HCT116 (cell line): ENCODE results near the gene YWHAG.

Source experiments
- EZH2 ChIP-seq: fragments of 200-600 bp; sonication (generic); IDR thresholded peaks from 2 replicates; pipeline ENCODE4 v1.6.1; 2017; ENCODE audit warnings: antibody characterized with exemption, mixed run types
- ZNF274 ChIP-seq: fragments of 200-500 bp; sonication (Bioruptor generic); IDR thresholded peaks from 2 replicates; pipeline ENCODE4 v1.6.1; 2014; ENCODE audit warnings: mild to moderate bottlenecking, low read depth, low read length, inconsistent platforms
- TF ChIP-seq, protein P1 (sequence below), 3 experiments: fragments of 200-600 bp in 1 of 3; sonication (generic) in 1 of 3; IDR thresholded peaks in 2 of 3; conservative IDR thresholded peaks in 1 of 3; 2 replicates each; pipeline ENCODE4 v1.5.1; 2012 to 2017; ENCODE audit warnings: low read depth in 2 of 3, low read length in 2 of 3, antibody characterized with exemption in 1 of 3, borderline replicate concordance in 1 of 3, control low read depth in 1 of 3, mild to moderate bottlenecking in 1 of 3, mixed read lengths in 1 of 3, mixed run types in 1 of 3, moderate library complexity in 1 of 3; ENCODE audit not compliant: insufficient read depth in 1 of 3
- TF ChIP-seq, protein P2 (sequence below): IDR thresholded peaks from 2 replicates; pipeline ENCODE4 v1.6.1; 2012; ENCODE audit warnings: low read depth
- TF ChIP-seq, protein P3 (sequence below): IDR thresholded peaks from 2 replicates; pipeline ENCODE4 v1.6.1; 2012

DNA sequence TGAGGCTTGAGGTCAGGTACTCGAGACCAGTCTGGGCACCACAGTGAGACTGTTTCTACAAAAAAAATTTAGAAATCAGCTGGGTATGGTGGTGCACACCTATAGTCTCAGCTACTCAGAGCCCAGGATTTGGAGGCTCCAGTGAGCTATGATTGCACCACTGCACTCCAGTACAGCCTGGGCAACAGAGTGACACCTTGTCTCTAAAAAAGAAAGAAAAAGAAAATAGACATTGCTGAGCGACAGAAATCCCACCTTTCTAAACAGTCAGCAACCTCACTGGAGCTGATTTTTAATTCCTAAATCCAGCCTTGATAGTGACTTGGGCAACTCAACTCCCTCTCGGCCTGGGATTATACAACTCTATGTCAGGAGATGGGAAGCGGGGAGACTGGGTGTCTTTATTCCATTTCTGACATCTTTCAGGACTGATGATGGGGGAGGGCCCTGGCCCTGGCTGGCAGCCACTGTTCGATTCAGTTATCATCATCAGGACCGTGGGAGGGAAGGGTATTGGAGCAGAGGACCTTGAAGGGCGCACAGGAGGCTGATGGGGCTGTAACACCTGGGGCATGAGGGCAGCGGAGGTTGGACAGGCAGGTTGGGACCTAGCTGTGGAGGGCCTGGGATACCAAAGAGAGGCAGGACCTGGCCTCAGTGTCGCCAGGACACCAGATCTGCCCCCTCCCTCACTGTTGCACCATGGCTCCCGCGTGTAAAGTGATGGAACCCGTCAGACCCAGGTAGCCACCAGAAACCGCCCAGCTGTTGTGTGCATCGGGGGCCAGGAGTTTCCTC lies 41.6 kb downstream of the YWHAG start:
- TF ChIP-seq ZNF274 = no peak
- TF ChIP-seq, protein P1, sequence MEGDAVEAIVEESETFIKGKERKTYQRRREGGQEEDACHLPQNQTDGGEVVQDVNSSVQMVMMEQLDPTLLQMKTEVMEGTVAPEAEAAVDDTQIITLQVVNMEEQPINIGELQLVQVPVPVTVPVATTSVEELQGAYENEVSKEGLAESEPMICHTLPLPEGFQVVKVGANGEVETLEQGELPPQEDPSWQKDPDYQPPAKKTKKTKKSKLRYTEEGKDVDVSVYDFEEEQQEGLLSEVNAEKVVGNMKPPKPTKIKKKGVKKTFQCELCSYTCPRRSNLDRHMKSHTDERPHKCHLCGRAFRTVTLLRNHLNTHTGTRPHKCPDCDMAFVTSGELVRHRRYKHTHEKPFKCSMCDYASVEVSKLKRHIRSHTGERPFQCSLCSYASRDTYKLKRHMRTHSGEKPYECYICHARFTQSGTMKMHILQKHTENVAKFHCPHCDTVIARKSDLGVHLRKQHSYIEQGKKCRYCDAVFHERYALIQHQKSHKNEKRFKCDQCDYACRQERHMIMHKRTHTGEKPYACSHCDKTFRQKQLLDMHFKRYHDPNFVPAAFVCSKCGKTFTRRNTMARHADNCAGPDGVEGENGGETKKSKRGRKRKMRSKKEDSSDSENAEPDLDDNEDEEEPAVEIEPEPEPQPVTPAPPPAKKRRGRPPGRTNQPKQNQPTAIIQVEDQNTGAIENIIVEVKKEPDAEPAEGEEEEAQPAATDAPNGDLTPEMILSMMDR (IDR thresholded peaks at IDR 0.05 in 2 of 3, conservative IDR thresholded peaks at IDR 0.05 in 1 of 3; ENCODE audit: borderline replicate concordance in 1 of 3, insufficient read depth in 1 of 3, low read depth in 2 of 3, low read length in 2 of 3) = no peak
- TF ChIP-seq EZH2 = no peak
- TF ChIP-seq, protein P2, sequence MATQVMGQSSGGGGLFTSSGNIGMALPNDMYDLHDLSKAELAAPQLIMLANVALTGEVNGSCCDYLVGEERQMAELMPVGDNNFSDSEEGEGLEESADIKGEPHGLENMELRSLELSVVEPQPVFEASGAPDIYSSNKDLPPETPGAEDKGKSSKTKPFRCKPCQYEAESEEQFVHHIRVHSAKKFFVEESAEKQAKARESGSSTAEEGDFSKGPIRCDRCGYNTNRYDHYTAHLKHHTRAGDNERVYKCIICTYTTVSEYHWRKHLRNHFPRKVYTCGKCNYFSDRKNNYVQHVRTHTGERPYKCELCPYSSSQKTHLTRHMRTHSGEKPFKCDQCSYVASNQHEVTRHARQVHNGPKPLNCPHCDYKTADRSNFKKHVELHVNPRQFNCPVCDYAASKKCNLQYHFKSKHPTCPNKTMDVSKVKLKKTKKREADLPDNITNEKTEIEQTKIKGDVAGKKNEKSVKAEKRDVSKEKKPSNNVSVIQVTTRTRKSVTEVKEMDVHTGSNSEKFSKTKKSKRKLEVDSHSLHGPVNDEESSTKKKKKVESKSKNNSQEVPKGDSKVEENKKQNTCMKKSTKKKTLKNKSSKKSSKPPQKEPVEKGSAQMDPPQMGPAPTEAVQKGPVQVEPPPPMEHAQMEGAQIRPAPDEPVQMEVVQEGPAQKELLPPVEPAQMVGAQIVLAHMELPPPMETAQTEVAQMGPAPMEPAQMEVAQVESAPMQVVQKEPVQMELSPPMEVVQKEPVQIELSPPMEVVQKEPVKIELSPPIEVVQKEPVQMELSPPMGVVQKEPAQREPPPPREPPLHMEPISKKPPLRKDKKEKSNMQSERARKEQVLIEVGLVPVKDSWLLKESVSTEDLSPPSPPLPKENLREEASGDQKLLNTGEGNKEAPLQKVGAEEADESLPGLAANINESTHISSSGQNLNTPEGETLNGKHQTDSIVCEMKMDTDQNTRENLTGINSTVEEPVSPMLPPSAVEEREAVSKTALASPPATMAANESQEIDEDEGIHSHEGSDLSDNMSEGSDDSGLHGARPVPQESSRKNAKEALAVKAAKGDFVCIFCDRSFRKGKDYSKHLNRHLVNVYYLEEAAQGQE = no peak
- TF ChIP-seq, protein P3, sequence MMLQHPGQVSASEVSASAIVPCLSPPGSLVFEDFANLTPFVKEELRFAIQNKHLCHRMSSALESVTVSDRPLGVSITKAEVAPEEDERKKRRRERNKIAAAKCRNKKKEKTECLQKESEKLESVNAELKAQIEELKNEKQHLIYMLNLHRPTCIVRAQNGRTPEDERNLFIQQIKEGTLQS = no peak
